Measurements from ENCODE around the gene NKTR.

Gene NKTR

GRCh38 chr3:42673082-42673481, 72.6 kb downstream of the NKTR start:
- no peak overlapping the region for H3K4me3 ChIP-seq (ENCODE audit: low read length)
- no peak for DNase-seq (ENCODE audit: low read depth)
- no peak for TF ChIP-seq CTCF (conservative IDR thresholded peaks at IDR 0.05; ENCODE audit: low read depth, low read length)

GRCh38 chr3:42674146-42674545, 73.7 kb downstream of the NKTR start:
- no peak overlapping the region for H3K4me3 ChIP-seq (ENCODE audit: low read length)
- DNase-seq (ENCODE audit: low read depth) = no peak
- TF ChIP-seq CTCF (conservative IDR thresholded peaks at IDR 0.05; ENCODE audit: low read depth, low read length) = no peak

DNA sequence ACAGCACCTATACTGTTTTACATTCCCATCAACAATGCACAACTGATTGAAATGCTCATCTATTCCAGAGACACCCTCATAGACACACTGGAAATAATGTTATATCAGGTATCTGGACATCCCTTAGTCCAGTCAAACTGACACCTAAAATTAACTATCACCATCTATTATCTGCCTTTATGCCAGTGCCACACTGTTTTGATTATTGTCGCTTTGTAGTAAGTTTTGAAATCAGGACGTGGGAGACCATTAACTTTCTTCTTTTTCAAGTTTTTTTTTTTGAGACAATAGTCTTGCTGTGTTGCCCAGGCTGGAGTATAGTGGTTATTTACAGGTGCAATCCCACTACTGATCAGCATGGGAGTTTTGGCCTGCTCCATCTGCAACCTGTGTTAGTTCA, 75.4 kb downstream of the NKTR start:
- no peak overlapping the region for H3K4me3 ChIP-seq (ENCODE audit: low read length)
- no peak for DNase-seq (ENCODE audit: low read depth)
- no peak for TF ChIP-seq CTCF (conservative IDR thresholded peaks at IDR 0.05; ENCODE audit: low read depth, low read length)

- no peak overlapping the region for H3K4me3 ChIP-seq (ENCODE audit: low read length)
- TF ChIP-seq CTCF (conservative IDR thresholded peaks at IDR 0.05; ENCODE audit: low read depth, low read length) = no peak
- DNase-seq (ENCODE audit: low read depth) = no peak
Measured at GRCh38 chr3:42678447-42678846, 78.0 kb downstream of the NKTR start.

- no peak for TF ChIP-seq CTCF (conservative IDR thresholded peaks at IDR 0.05; ENCODE audit: low read depth, low read length)
- H3K4me3 ChIP-seq (ENCODE audit: low read length) = no peak overlapping the region
- peak; percentile 10 for DNase-seq (ENCODE audit: low read depth)
Measured at GRCh38 chr3:42680271-42680670, 79.8 kb downstream of the NKTR start.

DNA sequence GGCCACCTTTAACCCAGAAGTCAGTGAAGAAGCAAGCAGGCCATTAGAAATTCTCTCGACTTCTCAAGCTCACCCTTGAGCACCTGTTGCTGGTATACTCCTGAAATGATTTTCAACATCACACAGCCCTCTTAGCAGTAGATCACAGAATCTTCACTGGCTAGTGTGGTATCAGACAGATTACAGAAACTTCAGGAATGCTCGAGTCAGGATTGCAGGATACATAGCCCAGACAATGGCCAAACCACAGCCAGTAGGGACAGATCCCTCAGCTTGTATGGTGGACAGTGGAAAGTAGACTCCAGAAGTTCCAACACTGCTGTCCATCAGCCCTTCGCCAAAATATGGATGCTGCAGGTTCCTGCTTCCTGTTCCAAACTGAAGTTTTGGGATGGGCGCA, 80.3 kb downstream of the NKTR start:
- H3K4me3 ChIP-seq (ENCODE audit: low read length) = no peak overlapping the region
- TF ChIP-seq CTCF (conservative IDR thresholded peaks at IDR 0.05; ENCODE audit: low read depth, low read length) = no peak
- DNase-seq (ENCODE audit: low read depth) = no peak

GRCh38 chr3:42681361-42682038, 81.0 kb downstream of the NKTR start:
- no peak overlapping the region for H3K4me3 ChIP-seq (ENCODE audit: low read length)
- no peak for TF ChIP-seq CTCF (conservative IDR thresholded peaks at IDR 0.05; ENCODE audit: low read depth, low read length)
- no peak for DNase-seq (ENCODE audit: low read depth)

All from retinal pigment epithelial cell (primary cell).